Nephron (organoid): ENCODE results near the gene HNRNPA0.

Experiments
- H3K27ac Mint-ChIP-seq, 3 experiments: 2 replicates each; pipeline ENCODE4 v1.8.0; 2020; ENCODE audit warnings: mixed read lengths in 3 of 3, mild to moderate bottlenecking in 2 of 3, moderate library complexity in 1 of 3
- H3K27me3 Mint-ChIP-seq: 2 replicates; pipeline ENCODE4 v1.8.0; 2021; ENCODE audit warnings: low read depth, mild to moderate bottlenecking, moderate library complexity, mixed read lengths
- H3K36me3 Mint-ChIP-seq: 2 replicates; pipeline ENCODE4 v1.8.0; 2020; ENCODE audit warnings: low read depth, mixed read lengths
- H3K4me1 Mint-ChIP-seq: 2 replicates; pipeline ENCODE4 v1.8.0; 2020; ENCODE audit warnings: mixed read lengths
- H3K4me3 Mint-ChIP-seq, 3 experiments: 2 replicates each; pipeline ENCODE4 v1.8.0; 2020; ENCODE audit warnings: mild to moderate bottlenecking in 3 of 3, mixed read lengths in 3 of 3, moderate library complexity in 2 of 3
- H3K9me3 Mint-ChIP-seq: 2 replicates; pipeline ENCODE4 v1.8.0; 2020; ENCODE audit warnings: mixed read lengths
- CTCF ChIP-seq, 3 experiments: fragments of 200-600 bp; sonication (generic); IDR thresholded peaks; one replicate each; pipeline ENCODE4 v1.5.0; 2021; ENCODE audit warnings: antibody characterized with exemption in 3 of 3; ENCODE audit not compliant: unreplicated experiment in 3 of 3

HNRNPA0 gene

GRCh38 chr5:137714494-137714893, 39.7 kb downstream of the HNRNPA0 start:
- Mint-ChIP-seq H3K27ac (no peak overlapping the region), H3K4me1 (no peaks in the 10 kb centered on the region), H3K36me3 (peaks cover 59% of the 10 kb centered on the region), H3K9me3 (peaks cover 26% of the 10 kb centered on the region), H3K27me3 (no peaks in the 10 kb centered on the region), H3K4me3 (no peak overlapping the region)
- TF ChIP-seq CTCF (IDR thresholded peaks at IDR 0.05; ENCODE audit: unreplicated experiment in 3 of 3): no peak

GRCh38 chr5:137712139-137712667, 42.0 kb downstream of the HNRNPA0 start:
- no peak overlapping the region for H3K27ac Mint-ChIP-seq

GRCh38 chr5:137710086-137710485, 44.1 kb downstream of the HNRNPA0 start:
- TF ChIP-seq CTCF (IDR thresholded peaks at IDR 0.05; ENCODE audit: unreplicated experiment in 3 of 3): no peak
- Mint-ChIP-seq H3K4me3 (no peak overlapping the region), H3K4me1 (no peaks in the 10 kb centered on the region), H3K9me3 (peaks cover 22% of the 10 kb centered on the region), H3K27me3 (no peaks in the 10 kb centered on the region), H3K36me3 (peaks cover 72% of the 10 kb centered on the region), H3K27ac (no peak overlapping the region)

More at GRCh38 chr5:137712139-137712667, 42.0 kb downstream of the HNRNPA0 start:
- no peak for TF ChIP-seq CTCF (IDR thresholded peaks at IDR 0.05; ENCODE audit: unreplicated experiment in 3 of 3)
- Mint-ChIP-seq H3K4me1 (no peaks in the 10 kb centered on the region), H3K4me3 (no peak overlapping the region), H3K36me3 (peaks cover 68% of the 10 kb centered on the region), H3K27me3 (no peaks in the 10 kb centered on the region), H3K9me3 (peaks cover 26% of the 10 kb centered on the region)

GRCh38 chr5:137708796-137709559, 45.2 kb downstream of the HNRNPA0 start:
- H3K4me1 Mint-ChIP-seq: no peaks in the 10 kb centered on the region
- no peak overlapping the region for H3K27ac Mint-ChIP-seq
- no peak overlapping the region for H3K4me3 Mint-ChIP-seq
- peaks cover 16% of the 10 kb centered on the region for H3K9me3 Mint-ChIP-seq
- no peaks in the 10 kb centered on the region for H3K27me3 Mint-ChIP-seq
- no peak for TF ChIP-seq CTCF (IDR thresholded peaks at IDR 0.05; ENCODE audit: unreplicated experiment in 3 of 3)
- peaks cover 65% of the 10 kb centered on the region for H3K36me3 Mint-ChIP-seq

GRCh38 chr5:137708062-137708461, 46.1 kb downstream of the HNRNPA0 start:
- Mint-ChIP-seq H3K27me3 (no peaks in the 10 kb centered on the region), H3K27ac (no peak overlapping the region), H3K4me1 (no peaks in the 10 kb centered on the region), H3K4me3 (no peak overlapping the region), H3K36me3 (peaks cover 56% of the 10 kb centered on the region), H3K9me3 (peaks cover 11% of the 10 kb centered on the region)
- TF ChIP-seq CTCF (IDR thresholded peaks at IDR 0.05; ENCODE audit: unreplicated experiment in 3 of 3): no peak

- H3K9me3 Mint-ChIP-seq: peaks cover 2% of the 10 kb centered on the region
- no peak overlapping the region for H3K4me3 Mint-ChIP-seq
- peaks cover 44% of the 10 kb centered on the region for H3K36me3 Mint-ChIP-seq
- no peak for TF ChIP-seq CTCF (IDR thresholded peaks at IDR 0.05; ENCODE audit: unreplicated experiment in 3 of 3)
- H3K4me1 Mint-ChIP-seq: no peaks in the 10 kb centered on the region
- no peak overlapping the region for H3K27ac Mint-ChIP-seq
- H3K27me3 Mint-ChIP-seq: no peaks in the 10 kb centered on the region
Measured at GRCh38 chr5:137706841-137707240, 47.3 kb downstream of the HNRNPA0 start.
